IMR-90 (cell line): ENCODE measurements around the gene ROMO1. TPM values are rescaled to one million over a fixed set of nuclear protein-coding genes. Genes with fewer than 3 reads are reported as not detected.

ENCODE experiments used
- ATAC-seq: fragments of 200-7000 bp; cut with Tn5 transposase; 2 replicates; pipeline ENCODE4 v1.9.1; 2020; ENCODE audit warnings: low read depth, mild to moderate bottlenecking, moderate library complexity
- BruUV-seq: library from RNA; stranded (reverse); fragments of 400-500 nt; replicated peaks from 2 replicates; lab custom pipeline; 2021; lab: Mats Ljungman, UMichigan
- CTCF ChIA-PET: fragments of 300-600 bp; formaldehyde crosslinking; extraction: SDS; loops from one replicate; lab custom pipeline; 2021; ENCODE audit warnings: antibody characterized with exemption; lab: Yijun Ruan, JAX
- POLR2A ChIA-PET: fragments of 300-600 bp; sonication (Branson Sonifier 250); formaldehyde crosslinking; loops from one replicate; lab custom pipeline; 2022; ENCODE audit warnings: antibody characterized with exemption; ENCODE audit not compliant: unreplicated experiment; lab: Charles Lee
- DNase-seq: peaks from one replicate; pipeline ENCODE4 v3.0.0; 2013
- H2AFZ ChIP-seq: replicated peaks from 2 replicates; pipeline ENCODE3; 2013; ENCODE audit warnings: low read length, mild to moderate bottlenecking; ENCODE audit not compliant: poor library complexity
- H2AK5ac ChIP-seq: 2 replicates; pipeline ENCODE4 v1.6.1; 2013; ENCODE audit warnings: low read depth, low read length, inconsistent platforms
- H2AK9ac ChIP-seq: replicated peaks from 2 replicates; pipeline ENCODE3; 2013; ENCODE audit warnings: mild to moderate bottlenecking, low read depth, low read length, moderate library complexity; ENCODE audit not compliant: poor library complexity
- H2BK120ac ChIP-seq: 2 replicates; pipeline ENCODE4 v1.6.1; 2013; ENCODE audit warnings: low read depth, low read length, inconsistent platforms
- H2BK15ac ChIP-seq: 3 replicates; pipeline ENCODE4 v1.6.1; 2013; ENCODE audit warnings: low read depth, low read length, inconsistent platforms
- H2BK20ac ChIP-seq: 2 replicates; pipeline ENCODE4 v1.6.1; 2013; ENCODE audit warnings: low read depth, mild to moderate bottlenecking, inconsistent platforms, low read length, moderate library complexity
- H2BK5ac ChIP-seq: 2 replicates; pipeline ENCODE4 v1.6.1; 2013; ENCODE audit warnings: mild to moderate bottlenecking, low read depth, low read length, inconsistent platforms; ENCODE audit not compliant: poor library complexity, severe bottlenecking
- H3K14ac ChIP-seq: replicated peaks from 2 replicates; pipeline ENCODE4 v1.6.1; 2013; ENCODE audit warnings: low read depth, low read length, inconsistent platforms
- H3K18ac ChIP-seq: 2 replicates; pipeline ENCODE4 v1.6.1; 2013; ENCODE audit warnings: low read depth, low read length, control low read depth
- H3K23ac ChIP-seq: 2 replicates; pipeline ENCODE4 v1.6.1; 2013; ENCODE audit warnings: low read depth, low read length, inconsistent platforms
- H3K27ac ChIP-seq: 2 replicates; pipeline ENCODE4 v1.5.1; 2013; ENCODE audit warnings: mild to moderate bottlenecking, control low read depth, low read length; ENCODE audit not compliant: insufficient read depth
- H3K27me3 ChIP-seq: 2 replicates; pipeline ENCODE4 v1.6.1; 2013; ENCODE audit warnings: low read length; ENCODE audit not compliant: control insufficient read depth, insufficient read depth
- H3K36me3 ChIP-seq: 2 replicates; pipeline ENCODE4 v1.6.1; 2013; ENCODE audit warnings: low read length, mixed read lengths; ENCODE audit not compliant: control insufficient read depth, insufficient read depth
- H3K4ac ChIP-seq: 2 replicates; pipeline ENCODE4 v1.6.1; 2013; ENCODE audit warnings: low read depth, low read length, inconsistent platforms
- H3K4me1 ChIP-seq: 2 replicates; pipeline ENCODE4 v1.6.1; 2013; ENCODE audit warnings: low read length, mixed read lengths; ENCODE audit not compliant: control insufficient read depth, insufficient read depth
- H3K4me2 ChIP-seq: 2 replicates; pipeline ENCODE4 v1.6.1; 2013; ENCODE audit warnings: low read depth, mild to moderate bottlenecking, control low read depth, low read length, moderate library complexity
- H3K4me3 ChIP-seq: 2 replicates; pipeline ENCODE4 v1.5.1; 2013; ENCODE audit warnings: low read depth, mild to moderate bottlenecking, control low read depth, low read length, moderate library complexity; ENCODE audit not compliant: insufficient read depth
- H3K56ac ChIP-seq: 2 replicates; pipeline ENCODE4 v1.6.1; 2013; ENCODE audit warnings: low read length, inconsistent platforms; ENCODE audit not compliant: insufficient read depth; ENCODE audit errors: extremely low read depth
- H3K79me1 ChIP-seq, 2 experiments: 2 replicates each; pipeline ENCODE4 v1.6.1; 2013; ENCODE audit warnings: low read length in 2 of 2, inconsistent platforms in 1 of 2, low read depth in 1 of 2
- H3K9ac ChIP-seq: 2 replicates; pipeline ENCODE4 v1.6.1; 2013; ENCODE audit warnings: low read depth, low read length, control low read depth
- H3K9me1 ChIP-seq: 2 replicates; pipeline ENCODE4 v1.6.1; 2013; ENCODE audit warnings: low read length, inconsistent platforms; ENCODE audit not compliant: insufficient read depth
- H3K9me3 ChIP-seq: 2 replicates; pipeline ENCODE4 v1.6.1; 2013; ENCODE audit warnings: low read length; ENCODE audit not compliant: control insufficient read depth, insufficient read depth
- H4K20me1 ChIP-seq: 2 replicates; pipeline ENCODE4 v1.6.1; 2013; ENCODE audit warnings: low read length, inconsistent platforms; ENCODE audit not compliant: insufficient read depth
- H4K5ac ChIP-seq: 2 replicates; pipeline ENCODE4 v1.6.1; 2013; ENCODE audit warnings: mild to moderate bottlenecking, low read depth, low read length, control low read depth
- H4K8ac ChIP-seq, 2 experiments: 2 replicates each; pipeline ENCODE4 v1.6.1; 2013; ENCODE audit warnings: low read depth in 2 of 2, low read length in 2 of 2, control low read depth in 1 of 2, inconsistent platforms in 1 of 2
- H4K91ac ChIP-seq: 2 replicates; pipeline ENCODE4 v1.6.1; 2013; ENCODE audit warnings: low read depth, low read length, inconsistent platforms; ENCODE audit not compliant: insufficient read depth
- RCOR1 ChIP-seq: IDR thresholded peaks from 2 replicates; pipeline ENCODE4 v1.6.1; 2012; ENCODE audit warnings: mild to moderate bottlenecking, low read length, improper control_type of control experiment; ENCODE audit not compliant: insufficient replicate concordance
- WGBS, 2 experiments: methylation state at CpG; one replicate each; pipeline versions ENCODE4 v1.1.5 to v1.1.7; 2013; ENCODE audit warnings: missing lambda C conversion rate in 2 of 2; ENCODE audit not compliant: insufficient read length in 1 of 2; ENCODE audit errors: extremely low coverage in 2 of 2; 5-methylcytosine and 5-hydroxymethylcytosine counted together
- dilution Hi-C: fragments of 300-500 bp; cut with HindIII; formaldehyde crosslinking; loops from one replicate; pipeline ENCODE4 v1.14.3; 2018; ENCODE audit warnings: low sequenced_read_pairs; ENCODE audit not compliant: unreplicated experiment
- in situ Hi-C: fragments of 300-500 bp; cut with MboI; formaldehyde crosslinking; loops from 3 replicates; pipeline ENCODE4 v1.14.3; 2019; ENCODE audit warnings: low sequenced_read_pairs, inconsistent platforms, mixed read lengths
- intact Hi-C: fragments of 100-400 bp; cut with micrococcal nuclease; formaldehyde crosslinking; loops from 2 replicates; pipeline ENCODE4 v1.10.0; 2022
- polyA plus RNA-seq, 3 experiments: library from polyadenylated mRNA; depleted of rRNA; stranded (reverse); fragments of >200 nt; gene quantifications; 2 replicates each; pipeline ENCODE4 v1.2.3, GENCODE V29; 2012; ENCODE audit warnings: low replicate concordance in 1 of 3
- total RNA-seq: library from RNA; depleted of rRNA; stranded (reverse); fragments of >200 nt; gene quantifications from 2 replicates; pipeline ENCODE4 v1.2.3, GENCODE V29; 2012

Gene ROMO1
- total and polyA plus RNA-seq, 2 of the 4 experiments (the other 2 are of a cell fraction), result 223 to 555 TPM

- no peak for ATAC-seq
- H2BK15ac ChIP-seq, result no peak overlapping the region
- H2BK120ac ChIP-seq, result no peak overlapping the region
- H3K9me3 ChIP-seq, result no peaks in the 10 kb centered on the region
- ChIA-PET CTCF (interaction anchor here (0.6 kb wide), 1 partner anchor 37 kb away, joined by 3 read pairs; no protein-coding TSS in a partner anchor), POLR2A (no interaction called here)
- H3K4ac ChIP-seq, result no peak overlapping the region; the same call in 1 of the 2 replicates
- dilution Hi-C loops (no loop called here), in situ Hi-C loops (no loop called here), intact Hi-C loops (loop anchor here (2.0 to 5.0 kb wide), 2 partner anchors 185 to 255 kb away; partner anchors contain the start of gene SCAND1)
- no peaks in the 10 kb centered on the region for H3K27me3 ChIP-seq
- H2BK5ac ChIP-seq, result no peak overlapping the region
- peak overlapping the region; percentile 94 for H2AFZ ChIP-seq
- no peak for DNase-seq
- no peak overlapping the region for H4K5ac ChIP-seq
- 100% methylated on average over 1 of the region's 9 CpGs; no CpG with 5 or more reads in 1 of the 2 experiments for WGBS, 2 experiments
- peak overlapping the region; percentile 86 to 90; a peak in 2 of 4 replicates for H4K8ac ChIP-seq
- peak overlapping the region; percentile 97 for H2AK9ac ChIP-seq
- H3K4me2 ChIP-seq, result peak overlapping the region; percentile 98
- peaks cover 11% of the 10 kb centered on the region for H3K9me1 ChIP-seq
- H2AK5ac ChIP-seq, result 0 out of 2 replicates have a peak overlapping the region, but pooled peaks have one; percentile 9
- no peak overlapping the region for H3K56ac ChIP-seq
- H3K27ac ChIP-seq, result no peak overlapping the region
- H4K91ac ChIP-seq, result no peak overlapping the region
- H3K79me1 ChIP-seq, result peaks cover 26 to 66% of the 10 kb centered on the region in 2 experiments
- no peak for TF ChIP-seq RCOR1
- H2BK20ac ChIP-seq, result no peak overlapping the region
- H3K14ac ChIP-seq, result no peak overlapping the region
- H3K36me3 ChIP-seq, result peaks cover 25% of the 10 kb centered on the region
- no TSS peak for BruUV-seq
- peaks cover 5% of the 10 kb centered on the region for H3K4me1 ChIP-seq
- H4K20me1 ChIP-seq, result peaks cover 10% of the 10 kb centered on the region
- no peak overlapping the region for H3K18ac ChIP-seq
- peak overlapping the region; percentile 61; the same call in 1 of the 2 replicates for H3K23ac ChIP-seq
- H3K4me3 ChIP-seq, result peak overlapping the region; percentile 73; the same call in 1 of the 2 replicates
- 0 out of 2 replicates have a peak overlapping the region, but pooled peaks have one; percentile 44 for H3K9ac ChIP-seq
Observed at GRCh38 chr20:35697696-35698297, 1.4 kb upstream of the ROMO1 start.
